ENCODE data around the gene MEF2D. TPM values are rescaled to one million over a fixed set of nuclear protein-coding genes. Genes with fewer than 3 reads are reported as not detected.

The MEF2D gene
- total RNA-seq, 2 experiments from 2014 or later = 155 to 162 TPM

GRCh38 chr1:156528231-156528630, 27.7 kb upstream of the MEF2D start:
- H3K9me3 Mint-ChIP-seq = no peaks in the 10 kb centered on the region
- CTCF ChIA-PET = interaction anchor here (1.1 to 4.0 kb wide), 2 partner anchors 48 to 142 kb away, joined by 3 to 21 read pairs; no protein-coding TSS in a partner anchor
- no peaks in the 10 kb centered on the region for H3K36me3 Mint-ChIP-seq (ENCODE audit: low read depth)

GRCh38 chr1:156527584-156527983, 27.0 kb upstream of the MEF2D start:
- ChIA-PET POLR2A (interaction anchor here (1.6 kb wide), 1 partner anchor 27 kb away, joined by 12 read pairs; the partner anchor contains the start of gene MEF2D), CTCF (interaction anchor here (4.0 kb wide), 1 partner anchor 47 kb away, joined by 21 read pairs; no protein-coding TSS in a partner anchor)
- no peaks in the 10 kb centered on the region for H3K9me3 ChIP-seq (ENCODE audit: control insufficient read depth in 1 of 2, insufficient read depth in 1 of 2, low read length in 2 of 2)
- DNase-seq (no peak), ATAC-seq (ENCODE audit: poor library complexity) (no peak)
- H3K4me3 Mint-ChIP-seq = no peak overlapping the region
- H3K4me1 Mint-ChIP-seq (ENCODE audit: low read depth) = peaks cover 38% of the 10 kb centered on the region
- H3K27ac ChIP-seq (ENCODE audit: low read depth in 1 of 2, low read length in 2 of 2) = no peak overlapping the region
- intact Hi-C loops (cut with DNase I, micrococcal nuclease) = no loop called here
- H3K4me1 ChIP-seq (ENCODE audit: insufficient read depth, low read length) = peaks cover 33% of the 10 kb centered on the region
- no peaks in the 10 kb centered on the region for H3K27me3 Mint-ChIP-seq
- TF ChIP-seq CTCF (IDR thresholded peaks at IDR 0.05) = no peak
- no peaks in the 10 kb centered on the region for H3K36me3 ChIP-seq (ENCODE audit: insufficient read depth, low read length)
- H3K36me3 Mint-ChIP-seq (ENCODE audit: low read depth) = no peaks in the 10 kb centered on the region
- H3K9me3 Mint-ChIP-seq = no peaks in the 10 kb centered on the region
- no peak overlapping the region for H3K27ac Mint-ChIP-seq
- no peak overlapping the region for H3K4me3 ChIP-seq (ENCODE audit: low read length)
- H3K27me3 ChIP-seq (ENCODE audit: control insufficient read depth in 1 of 2, insufficient read depth in 2 of 2, low read length in 2 of 2) = no peaks in the 10 kb centered on the region

More at GRCh38 chr1:156528231-156528630, 27.7 kb upstream of the MEF2D start:
- no peak overlapping the region for H3K4me3 ChIP-seq (ENCODE audit: low read length)
- TF ChIP-seq CTCF (IDR thresholded peaks at IDR 0.05) = no peak
- ATAC-seq (ENCODE audit: poor library complexity) = peak; percentile 19
- Mint-ChIP-seq H3K27me3 (no peaks in the 10 kb centered on the region), H3K4me3 (no peak overlapping the region), H3K27ac (no peak overlapping the region), H3K4me1 (ENCODE audit: low read depth) (peaks cover 38% of the 10 kb centered on the region)
- no peak overlapping the region for H3K27ac ChIP-seq (ENCODE audit: low read depth in 1 of 2, low read length in 2 of 2)
- peak in 1 of 14 experiments; percentile 21 for DNase-seq
- no peaks in the 10 kb centered on the region for H3K36me3 ChIP-seq (ENCODE audit: insufficient read depth, low read length)
- peaks cover 33% of the 10 kb centered on the region for H3K4me1 ChIP-seq (ENCODE audit: insufficient read depth, low read length)
- intact Hi-C loops (cut with DNase I, micrococcal nuclease) = no loop called here
- POLR2A ChIA-PET = interaction anchor here (1.6 kb wide), 1 partner anchor 27 kb away, joined by 12 read pairs; the partner anchor contains the start of gene MEF2D
- H3K9me3 ChIP-seq (ENCODE audit: control insufficient read depth in 1 of 2, insufficient read depth in 1 of 2, low read length in 2 of 2) = no peaks in the 10 kb centered on the region
- H3K27me3 ChIP-seq (ENCODE audit: control insufficient read depth in 1 of 2, insufficient read depth in 2 of 2, low read length in 2 of 2) = no peaks in the 10 kb centered on the region

GRCh38 chr1:156525856-156526489, 25.4 kb upstream of the MEF2D start:
- ChIA-PET POLR2A (interaction anchor here (1.1 to 3.4 kb wide), 3 partner anchors 9 to 25 kb away, joined by 3 to 32 read pairs (median 21); partner anchors contain the start of gene MEF2D), CTCF (interaction anchor here (0.6 to 4.0 kb wide), 3 partner anchors 25 to 146 kb away, joined by 3 to 21 read pairs (median 9); partner anchors contain the start of gene MEF2D)
- Mint-ChIP-seq H3K9me3 (no peaks in the 10 kb centered on the region), H3K4me3 (no peak overlapping the region), H3K4me1 (ENCODE audit: low read depth) (peaks cover 38% of the 10 kb centered on the region), H3K36me3 (ENCODE audit: low read depth) (no peaks in the 10 kb centered on the region), H3K27ac (no peak overlapping the region), H3K27me3 (no peaks in the 10 kb centered on the region)
- Histone ChIP-seq H3K27me3 (ENCODE audit: control insufficient read depth in 1 of 2, insufficient read depth in 2 of 2, low read length in 2 of 2) (no peaks in the 10 kb centered on the region), H3K9me3 (ENCODE audit: control insufficient read depth in 1 of 2, insufficient read depth in 1 of 2, low read length in 2 of 2) (no peaks in the 10 kb centered on the region), H3K4me1 (ENCODE audit: insufficient read depth, low read length) (peaks cover 33% of the 10 kb centered on the region), H3K27ac (ENCODE audit: low read depth in 1 of 2, low read length in 2 of 2) (no peak overlapping the region), H3K36me3 (ENCODE audit: insufficient read depth, low read length) (no peaks in the 10 kb centered on the region), H3K4me3 (ENCODE audit: low read length) (no peak overlapping the region)
- intact Hi-C loops (cut with DNase I, micrococcal nuclease) = loop anchor here in 1 of 2 experiments (2.0 kb wide), 1 partner anchor 25 kb away; the partner anchor contains the start of gene MEF2D
- ATAC-seq (ENCODE audit: poor library complexity) (no peak), DNase-seq (no peak)
- no peak for TF ChIP-seq CTCF (IDR thresholded peaks at IDR 0.05)

Data from CD4-positive, alpha-beta T cell (primary cell).